ENCODE data around the gene EBF4. TPM values are rescaled to one million over a fixed set of nuclear protein-coding genes. Genes with fewer than 3 reads are reported as not detected.

EBF4 gene
- total RNA-seq, 1 donor from 2014 or later = 17.9 TPM

DNA sequence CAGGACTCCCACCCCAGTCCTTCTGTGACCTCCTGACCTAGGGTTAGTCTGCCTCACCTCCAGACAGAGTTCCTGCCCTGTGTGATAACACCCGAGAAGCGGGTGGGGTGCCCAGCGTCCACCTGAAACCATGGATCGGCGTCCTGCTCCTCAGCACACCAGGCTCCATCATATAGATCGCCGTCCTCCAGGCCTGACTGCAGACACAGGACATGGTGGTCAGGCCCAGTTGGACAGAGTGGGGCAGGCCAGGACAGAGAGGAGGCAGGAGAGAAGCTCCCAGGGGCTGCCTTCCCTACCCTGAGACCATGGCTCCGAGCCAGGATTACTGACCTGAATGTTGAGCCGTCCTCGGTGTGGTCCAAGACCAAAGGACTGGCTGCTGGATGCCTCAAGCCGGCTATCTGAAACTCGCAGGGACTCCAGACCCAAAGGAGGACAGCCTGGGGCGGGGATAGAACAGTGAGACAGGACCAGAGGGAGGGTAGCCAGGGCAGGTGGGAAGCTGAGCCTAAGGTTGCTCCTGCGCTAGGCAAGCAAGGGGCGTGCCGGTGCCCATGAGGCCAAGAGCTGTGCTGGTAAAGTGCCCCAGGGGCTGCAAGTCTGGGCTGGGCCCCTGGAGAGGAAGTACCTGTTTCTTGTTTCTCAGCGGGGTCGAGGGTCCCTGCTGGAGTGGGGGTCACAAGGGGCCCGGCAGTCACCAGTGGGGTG, 105.7 kb downstream of the EBF4 start:
- Mint-ChIP-seq H3K4me3 (peak overlapping the region; percentile 34), H3K27me3 (peaks cover 41% of the 10 kb centered on the region), H3K4me1 (ENCODE audit: unreplicated experiment) (peaks cover 26% of the 10 kb centered on the region), H3K36me3 (peaks cover 5% of the 10 kb centered on the region), H3K27ac (no peak overlapping the region), H3K9me3 (peaks cover 4% of the 10 kb centered on the region)
- TF ChIP-seq, protein P1, sequence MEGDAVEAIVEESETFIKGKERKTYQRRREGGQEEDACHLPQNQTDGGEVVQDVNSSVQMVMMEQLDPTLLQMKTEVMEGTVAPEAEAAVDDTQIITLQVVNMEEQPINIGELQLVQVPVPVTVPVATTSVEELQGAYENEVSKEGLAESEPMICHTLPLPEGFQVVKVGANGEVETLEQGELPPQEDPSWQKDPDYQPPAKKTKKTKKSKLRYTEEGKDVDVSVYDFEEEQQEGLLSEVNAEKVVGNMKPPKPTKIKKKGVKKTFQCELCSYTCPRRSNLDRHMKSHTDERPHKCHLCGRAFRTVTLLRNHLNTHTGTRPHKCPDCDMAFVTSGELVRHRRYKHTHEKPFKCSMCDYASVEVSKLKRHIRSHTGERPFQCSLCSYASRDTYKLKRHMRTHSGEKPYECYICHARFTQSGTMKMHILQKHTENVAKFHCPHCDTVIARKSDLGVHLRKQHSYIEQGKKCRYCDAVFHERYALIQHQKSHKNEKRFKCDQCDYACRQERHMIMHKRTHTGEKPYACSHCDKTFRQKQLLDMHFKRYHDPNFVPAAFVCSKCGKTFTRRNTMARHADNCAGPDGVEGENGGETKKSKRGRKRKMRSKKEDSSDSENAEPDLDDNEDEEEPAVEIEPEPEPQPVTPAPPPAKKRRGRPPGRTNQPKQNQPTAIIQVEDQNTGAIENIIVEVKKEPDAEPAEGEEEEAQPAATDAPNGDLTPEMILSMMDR (conservative IDR thresholded peaks at IDR 0.05) = no peak
- no peak for DNase-seq (ENCODE audit: extremely low spot score, unreplicated experiment)

DNA sequence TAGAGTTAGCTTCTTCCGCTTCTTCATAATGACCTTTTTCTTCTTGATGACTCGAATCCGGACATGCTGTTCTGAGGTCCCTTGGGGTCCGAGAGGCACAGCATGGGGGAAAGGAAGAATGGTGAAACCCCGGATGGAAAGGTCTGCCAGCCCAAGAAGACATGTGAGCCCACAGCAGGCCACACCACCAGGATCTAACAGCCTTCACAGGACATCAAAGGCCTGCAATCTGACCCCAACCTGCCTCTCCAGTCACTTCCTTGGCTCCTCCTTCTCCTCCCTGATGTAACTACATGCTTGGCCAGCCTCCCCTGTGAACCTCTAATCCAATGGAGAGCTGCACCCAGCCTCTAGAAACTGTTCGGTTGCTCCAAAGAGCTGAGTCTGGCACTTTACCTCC, 106.2 kb downstream of the EBF4 start:
- peaks cover 26% of the 10 kb centered on the region for H3K4me1 Mint-ChIP-seq (ENCODE audit: unreplicated experiment)
- TF ChIP-seq, protein P1 (conservative IDR thresholded peaks at IDR 0.05) = no peak
- peaks cover 43% of the 10 kb centered on the region for H3K27me3 Mint-ChIP-seq
- H3K36me3 Mint-ChIP-seq = peaks cover 5% of the 10 kb centered on the region
- DNase-seq (ENCODE audit: extremely low spot score, unreplicated experiment) = no peak
- peak overlapping the region; percentile 61 for H3K27ac Mint-ChIP-seq
- H3K9me3 Mint-ChIP-seq = peaks cover 4% of the 10 kb centered on the region
- peak overlapping the region; percentile 99 for H3K4me3 Mint-ChIP-seq

GRCh38 chr20:2799271-2799670, 106.7 kb downstream of the EBF4 start:
- Mint-ChIP-seq H3K27ac (peak overlapping the region; percentile 87), H3K4me3 (peak overlapping the region; percentile 99), H3K36me3 (peaks cover 5% of the 10 kb centered on the region)

GRCh38 chr20:2799688-2800520, 107.3 kb downstream of the EBF4 start:
- Mint-ChIP-seq H3K4me1 (ENCODE audit: unreplicated experiment) (peaks cover 26% of the 10 kb centered on the region), H3K27me3 (peaks cover 52% of the 10 kb centered on the region), H3K36me3 (peaks cover 5% of the 10 kb centered on the region), H3K9me3 (peaks cover 4% of the 10 kb centered on the region), H3K27ac (peak overlapping the region; percentile 87), H3K4me3 (peak overlapping the region; percentile 99)
- DNase-seq (ENCODE audit: extremely low spot score, unreplicated experiment) = peak; percentile 70
- TF ChIP-seq, protein P1 (conservative IDR thresholded peaks at IDR 0.05) = no peak

More at GRCh38 chr20:2799271-2799670, 106.7 kb downstream of the EBF4 start:
- TF ChIP-seq, protein P1 (conservative IDR thresholded peaks at IDR 0.05) = no peak
- Mint-ChIP-seq H3K27me3 (peaks cover 48% of the 10 kb centered on the region), H3K4me1 (ENCODE audit: unreplicated experiment) (peaks cover 26% of the 10 kb centered on the region), H3K9me3 (peaks cover 4% of the 10 kb centered on the region)
- DNase-seq (ENCODE audit: extremely low spot score, unreplicated experiment) = no peak

DNA sequence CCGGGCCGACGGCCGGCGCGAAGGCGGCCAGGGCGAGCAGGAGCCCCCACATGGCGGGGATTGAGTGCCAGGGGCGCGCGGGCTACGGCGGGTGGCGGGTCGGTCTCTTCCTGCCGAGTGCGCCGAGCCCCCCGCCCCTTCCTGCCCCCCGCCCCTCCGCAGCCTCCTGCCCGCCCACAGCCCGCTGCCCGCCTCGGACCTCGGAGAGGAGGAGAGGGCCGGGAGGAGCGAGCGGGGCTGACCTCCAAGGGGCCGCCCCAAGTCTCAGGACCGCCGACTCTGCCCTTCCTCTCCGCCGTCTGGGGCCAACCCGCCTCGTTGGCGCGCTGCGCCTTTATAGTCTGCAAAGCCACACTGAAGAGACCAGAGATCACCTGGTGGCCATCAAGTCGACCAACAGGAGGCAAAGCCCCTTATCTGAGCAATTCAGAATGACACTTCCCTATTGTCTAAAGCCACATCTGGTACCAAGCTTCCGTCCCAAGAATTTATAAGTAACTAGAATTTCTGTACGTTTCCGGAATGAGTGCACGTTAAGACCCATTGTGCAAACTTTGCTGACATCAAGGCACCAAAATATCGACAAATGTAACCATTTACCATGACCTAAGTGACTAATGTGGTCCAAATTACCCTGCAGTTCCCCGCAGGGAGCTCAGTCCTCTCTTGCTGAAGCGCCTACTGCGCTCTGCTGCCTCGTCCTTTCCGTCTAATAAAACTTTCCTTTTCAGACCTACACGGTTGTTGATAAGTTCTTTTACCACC, 108.1 kb downstream of the EBF4 start, which contains the start of gene CPXM1:
Gene CPXM1 (minus strand): TSS at position 107 of the 765 bp plus-strand sequence. CDS start 55 bp downstream, at position 52.
- TF ChIP-seq, protein P1 (conservative IDR thresholded peaks at IDR 0.05) = peak; percentile 62
- Mint-ChIP-seq H3K27me3 (peaks cover 57% of the 10 kb centered on the region), H3K36me3 (peaks cover 5% of the 10 kb centered on the region), H3K9me3 (peaks cover 4% of the 10 kb centered on the region), H3K27ac (peak within 1 kb of the TSS; percentile 87), H3K4me1 (ENCODE audit: unreplicated experiment) (peaks cover 26% of the 10 kb centered on the region), H3K4me3 (peak within 1 kb of the TSS; percentile 99)
- peak; percentile 83 for DNase-seq (ENCODE audit: extremely low spot score, unreplicated experiment)
